ENCODE measurements around the gene MYBBP1A. TPM values are rescaled to one million over a fixed set of nuclear protein-coding genes. Genes with fewer than 3 reads are reported as not detected.

MYBBP1A gene
- total RNA-seq, 1 donor from 2014 or later, result 47.1 TPM

DNA sequence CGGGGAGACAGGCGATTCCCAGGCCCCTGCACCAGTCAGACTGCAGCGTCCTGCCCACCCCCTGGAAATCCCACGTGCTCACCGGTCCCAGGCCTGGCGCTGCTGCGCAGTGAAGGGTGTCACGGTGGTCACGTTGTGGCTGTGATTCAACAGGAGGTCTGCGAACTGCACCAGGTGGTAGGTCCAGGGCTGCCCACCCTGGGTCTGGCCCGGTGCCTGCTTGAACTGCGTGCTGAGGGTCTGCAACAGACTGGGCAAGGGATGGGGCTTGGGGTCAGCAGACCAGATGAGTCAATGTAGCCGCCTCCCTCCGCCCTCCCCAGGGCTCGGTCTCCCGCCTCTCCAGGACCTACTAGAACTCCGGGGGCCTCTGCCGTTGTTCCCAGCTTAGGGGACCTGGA, 7.1 kb downstream of the MYBBP1A start:
- no peaks in the 10 kb centered on the region for H3K9me3 ChIP-seq
- H3K27me3 ChIP-seq, result no peaks in the 10 kb centered on the region
- H3K4me3 ChIP-seq, result no peak overlapping the region
- TF ChIP-seq POLR2A (IDR thresholded peaks at IDR 0.05) (no peak), POLR2AphosphoS5 (IDR thresholded peaks at IDR 0.05; ENCODE audit: insufficient read depth in 1 of 2, low read depth in 1 of 2) (no peak)
- TF ChIP-seq, protein P1, sequence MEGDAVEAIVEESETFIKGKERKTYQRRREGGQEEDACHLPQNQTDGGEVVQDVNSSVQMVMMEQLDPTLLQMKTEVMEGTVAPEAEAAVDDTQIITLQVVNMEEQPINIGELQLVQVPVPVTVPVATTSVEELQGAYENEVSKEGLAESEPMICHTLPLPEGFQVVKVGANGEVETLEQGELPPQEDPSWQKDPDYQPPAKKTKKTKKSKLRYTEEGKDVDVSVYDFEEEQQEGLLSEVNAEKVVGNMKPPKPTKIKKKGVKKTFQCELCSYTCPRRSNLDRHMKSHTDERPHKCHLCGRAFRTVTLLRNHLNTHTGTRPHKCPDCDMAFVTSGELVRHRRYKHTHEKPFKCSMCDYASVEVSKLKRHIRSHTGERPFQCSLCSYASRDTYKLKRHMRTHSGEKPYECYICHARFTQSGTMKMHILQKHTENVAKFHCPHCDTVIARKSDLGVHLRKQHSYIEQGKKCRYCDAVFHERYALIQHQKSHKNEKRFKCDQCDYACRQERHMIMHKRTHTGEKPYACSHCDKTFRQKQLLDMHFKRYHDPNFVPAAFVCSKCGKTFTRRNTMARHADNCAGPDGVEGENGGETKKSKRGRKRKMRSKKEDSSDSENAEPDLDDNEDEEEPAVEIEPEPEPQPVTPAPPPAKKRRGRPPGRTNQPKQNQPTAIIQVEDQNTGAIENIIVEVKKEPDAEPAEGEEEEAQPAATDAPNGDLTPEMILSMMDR (IDR thresholded peaks at IDR 0.05), result no peak
- H3K36me3 ChIP-seq, result peaks cover 0 to 74% of the 10 kb centered on the region in 2 donors
- H3K4me1 ChIP-seq, result no peaks in the 10 kb centered on the region
- DNase-seq (ENCODE audit: extremely low spot score in 2 of 2), result no peak
- intact Hi-C loops (cut with DNase I), result no loop called here
- H3K27ac ChIP-seq, result no peak overlapping the region

DNA sequence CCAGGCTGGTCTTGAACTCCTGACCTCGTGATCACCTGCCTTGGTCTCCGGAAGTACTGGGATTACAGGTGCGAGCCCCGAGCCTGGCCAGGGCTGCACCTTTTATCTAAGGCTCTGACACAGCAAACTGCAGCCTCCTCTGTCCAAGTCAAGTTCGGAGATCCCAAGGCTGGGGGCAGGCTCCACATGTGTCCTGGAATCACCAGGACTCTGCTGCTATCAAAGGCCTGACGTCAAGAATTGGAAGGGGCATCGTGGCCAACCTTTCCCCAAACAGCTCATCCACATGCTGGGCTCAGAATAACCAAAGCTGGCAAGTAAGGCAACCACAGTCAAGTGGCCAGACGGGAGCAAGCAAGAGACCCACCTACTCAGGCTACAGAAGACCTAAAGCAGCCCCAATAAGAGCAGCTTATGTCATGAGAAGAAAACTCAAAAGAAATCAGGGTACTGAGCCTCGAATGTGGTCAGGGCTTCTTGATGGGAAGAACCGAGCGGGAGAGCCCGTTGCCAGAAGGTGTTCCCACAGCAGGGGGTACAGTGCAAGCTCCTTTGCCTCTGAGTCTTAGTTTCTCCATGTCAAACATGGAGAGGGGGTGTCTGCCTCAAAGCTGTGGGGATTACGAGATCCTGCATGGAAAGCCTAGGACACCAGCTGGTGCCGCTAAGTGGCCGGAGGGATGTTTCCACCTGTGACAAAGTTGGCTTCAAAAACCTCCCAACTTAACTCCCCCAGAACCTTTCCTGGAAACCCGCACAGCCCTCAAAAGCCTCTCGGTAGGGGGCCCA, 7.9 kb downstream of the MYBBP1A start:
- intact Hi-C loops (cut with DNase I), result no loop called here
- Histone ChIP-seq H3K27me3 (no peaks in the 10 kb centered on the region), H3K27ac (no peak overlapping the region), H3K36me3 (peaks cover 0 to 79% of the 10 kb centered on the region in 2 donors), H3K9me3 (no peaks in the 10 kb centered on the region), H3K4me1 (no peaks in the 10 kb centered on the region), H3K4me3 (no peak overlapping the region)
- DNase-seq (ENCODE audit: extremely low spot score in 2 of 2), result no peak
- TF ChIP-seq POLR2A (IDR thresholded peaks at IDR 0.05), result no peak
- TF ChIP-seq, protein P1 (IDR thresholded peaks at IDR 0.05), result no peak
- no peak for TF ChIP-seq POLR2AphosphoS5 (IDR thresholded peaks at IDR 0.05; ENCODE audit: insufficient read depth in 1 of 2, low read depth in 1 of 2)

DNA sequence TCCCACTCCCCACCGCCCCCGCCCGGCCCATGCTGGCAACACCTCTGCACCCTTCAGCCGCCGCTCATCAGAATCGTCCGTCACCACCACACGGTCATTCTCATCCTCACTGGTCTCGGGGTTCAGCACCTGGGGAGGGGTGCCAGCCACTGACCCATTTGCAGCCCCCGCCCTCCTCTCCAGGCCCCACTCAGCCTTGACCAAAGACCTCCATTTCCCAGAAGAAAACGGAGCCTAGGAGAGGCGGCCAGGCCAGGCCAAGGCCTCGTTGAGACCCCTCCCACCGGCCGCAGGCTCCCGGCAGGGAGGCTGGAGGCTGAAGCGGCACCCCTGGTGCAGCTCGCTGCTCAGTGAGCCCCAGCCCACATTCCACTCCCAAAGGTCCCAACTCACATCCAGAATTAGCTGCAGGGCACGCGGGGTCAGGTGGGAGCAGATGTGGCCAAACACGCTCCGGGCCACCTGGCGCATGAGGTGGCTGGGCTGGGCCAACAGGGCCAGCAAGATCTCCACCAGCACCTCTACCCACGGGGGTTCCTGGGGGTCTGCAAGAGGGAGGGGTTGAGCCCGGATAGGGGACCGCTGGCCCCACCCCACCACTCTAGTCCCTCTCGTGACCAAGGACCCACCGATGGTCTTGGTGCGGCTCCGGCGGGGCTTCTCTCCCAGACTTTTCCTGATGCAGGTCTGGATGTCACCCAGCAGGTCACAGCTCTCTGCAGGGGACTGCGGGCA, 9.8 kb downstream of the MYBBP1A start:
- no peaks in the 10 kb centered on the region for H3K27me3 ChIP-seq
- H3K4me1 ChIP-seq, result no peaks in the 10 kb centered on the region
- peaks cover 0 to 77% of the 10 kb centered on the region in 2 donors for H3K36me3 ChIP-seq
- no peak for DNase-seq (ENCODE audit: extremely low spot score in 2 of 2)
- H3K4me3 ChIP-seq, result no peak overlapping the region
- intact Hi-C loops (cut with DNase I), result no loop called here
- H3K9me3 ChIP-seq, result no peaks in the 10 kb centered on the region
- TF ChIP-seq POLR2AphosphoS5 (IDR thresholded peaks at IDR 0.05; ENCODE audit: insufficient read depth in 1 of 2, low read depth in 1 of 2) (no peak), POLR2A (IDR thresholded peaks at IDR 0.05) (no peak)
- TF ChIP-seq, protein P1 (IDR thresholded peaks at IDR 0.05), result no peak
- H3K27ac ChIP-seq, result no peak overlapping the region

DNA sequence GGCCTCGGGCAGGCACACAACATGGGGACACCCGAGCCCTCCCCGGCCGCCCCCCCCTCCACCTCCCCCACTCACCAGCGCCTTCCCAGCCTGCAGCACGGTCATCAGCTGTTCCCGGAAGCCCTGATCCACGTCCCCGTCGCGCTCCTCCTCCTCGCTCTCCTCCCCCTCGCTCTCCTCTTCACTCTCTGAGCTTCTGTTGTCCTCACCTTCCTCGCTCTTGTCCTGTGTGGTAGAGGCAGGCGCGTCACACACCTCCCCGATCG, 10.3 kb downstream of the MYBBP1A start:
- TF ChIP-seq POLR2A (IDR thresholded peaks at IDR 0.05) (no peak), POLR2AphosphoS5 (IDR thresholded peaks at IDR 0.05; ENCODE audit: insufficient read depth in 1 of 2, low read depth in 1 of 2) (no peak)
- TF ChIP-seq, protein P1 (IDR thresholded peaks at IDR 0.05), result no peak
- no peaks in the 10 kb centered on the region for H3K9me3 ChIP-seq
- no peak overlapping the region for H3K4me3 ChIP-seq
- intact Hi-C loops (cut with DNase I), result no loop called here
- DNase-seq (ENCODE audit: extremely low spot score in 2 of 2), result no peak
- H3K36me3 ChIP-seq, result peaks cover 0 to 77% of the 10 kb centered on the region in 2 donors
- no peaks in the 10 kb centered on the region for H3K27me3 ChIP-seq
- H3K4me1 ChIP-seq, result no peaks in the 10 kb centered on the region
- no peak overlapping the region for H3K27ac ChIP-seq
